HG03025 (cell line): ENCODE results near the gene SMARCD1.
"Not testable (repeated sequence)": the region's sequence is repeated elsewhere in the genome, so short reads cannot be mapped to it uniquely, and the experiment has no call there.

Experiments
- ATAC-seq: cut with Tn5 transposase; IDR thresholded peaks from one replicate; pipeline ENCODE4 v1.9.1; 2021; ENCODE audit warnings: mild to moderate bottlenecking, moderate library complexity; ENCODE audit not compliant: unreplicated experiment, low FRiP score

The SMARCD1 gene

DNA sequence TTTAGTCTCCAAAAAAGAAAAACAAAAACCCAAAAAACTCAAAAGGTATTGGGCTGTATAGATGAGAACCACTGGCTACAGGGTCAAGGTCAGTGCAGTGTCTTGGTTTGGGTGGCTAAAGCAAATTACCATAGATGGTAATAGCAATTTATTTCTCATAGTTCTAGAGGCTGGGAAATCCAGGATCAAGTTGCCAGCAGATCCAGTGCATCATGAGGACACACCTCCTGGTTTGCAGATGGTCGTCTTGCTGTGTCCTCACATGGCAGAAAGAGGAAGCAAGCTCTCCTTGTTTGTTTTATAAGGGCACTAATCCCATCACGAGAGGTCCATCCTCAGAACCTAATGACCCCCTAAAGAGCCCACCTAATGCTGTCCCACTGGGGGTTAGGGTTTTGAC, 38.1 kb downstream of the SMARCD1 start:
- ATAC-seq = no peak

GRCh38 chr12:50127546-50127945, 42.4 kb downstream of the SMARCD1 start:
- ATAC-seq = no peak

DNA sequence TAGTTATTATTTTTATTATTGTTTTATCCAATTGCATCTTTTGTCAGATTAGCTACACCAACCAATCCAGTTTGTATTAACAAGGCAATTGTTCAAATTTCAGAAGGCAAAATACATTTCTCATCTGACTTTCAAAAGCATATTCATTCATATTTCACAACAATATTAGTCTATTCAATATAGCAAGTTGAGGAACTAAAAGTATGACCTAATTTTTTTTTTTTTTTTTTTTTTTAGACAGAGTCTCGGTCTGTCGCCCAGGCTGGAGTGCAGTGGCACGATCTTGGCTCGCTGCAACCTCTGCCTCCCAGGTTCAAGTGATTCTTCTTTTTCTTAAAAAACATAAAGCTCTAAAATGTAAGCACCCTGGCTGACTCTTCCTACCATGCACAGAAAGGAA, 44.1 kb downstream of the SMARCD1 start:
- ATAC-seq = no peak

GRCh38 chr12:50132505-50133135, 47.5 kb downstream of the SMARCD1 start:
- no peak for ATAC-seq

GRCh38 chr12:50142993-50143392, 57.9 kb downstream of the SMARCD1 start:
- ATAC-seq = no peak

DNA sequence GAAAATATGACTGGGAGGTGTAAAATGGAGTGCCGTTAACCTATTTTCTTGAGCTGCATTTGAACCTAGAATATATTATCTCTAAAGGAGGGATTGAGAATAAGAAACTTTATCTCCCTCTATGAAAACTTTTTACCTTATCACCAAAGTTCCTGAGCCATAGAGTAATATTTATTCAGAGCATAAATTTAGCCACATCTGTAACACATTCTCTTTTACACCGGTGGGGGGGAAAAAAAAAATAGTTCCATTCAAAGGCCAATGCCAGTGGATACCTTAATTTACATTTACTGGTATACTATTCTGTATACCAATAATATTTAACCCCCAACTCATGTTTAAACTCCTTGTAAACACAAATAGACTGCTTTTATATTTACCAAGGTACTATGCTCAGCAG, 60.3 kb downstream of the SMARCD1 start:
- ATAC-seq = no peak

DNA sequence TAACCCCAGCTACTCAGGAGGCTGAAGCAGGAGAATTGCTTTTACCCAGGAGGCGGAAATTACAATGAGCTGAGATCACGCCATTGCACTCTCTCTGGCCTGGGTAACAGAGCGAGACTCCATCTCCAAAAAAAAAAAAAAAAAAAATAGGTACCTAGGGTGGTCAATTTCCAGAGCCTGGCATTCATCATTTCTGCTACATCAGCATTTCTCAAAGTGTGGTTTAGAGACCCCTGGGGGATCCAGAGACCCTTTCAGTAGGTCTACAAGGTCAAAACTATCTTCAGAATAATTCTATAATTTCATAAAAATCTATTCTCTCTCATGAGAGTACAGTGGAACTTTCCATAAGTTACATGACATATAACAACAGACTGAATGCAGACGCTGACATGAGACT, 62.1 kb downstream of the SMARCD1 start:
- ATAC-seq = no peak

- ATAC-seq = not testable (repeated sequence)
Measured at GRCh38 chr12:50148011-50148410, 62.9 kb downstream of the SMARCD1 start.

GRCh38 chr12:50149311-50149710, 64.2 kb downstream of the SMARCD1 start:
- ATAC-seq = no peak
